GM20431 (cell line): ENCODE measurements around the gene CYB561D2.

ENCODE experiments used
- in situ Hi-C: fragments of 300-500 bp; cut with MseI, MboI; formaldehyde crosslinking; loops from one replicate; pipeline ENCODE4 v1.15.0; 2020; ENCODE audit warnings: low sequenced_read_pairs; ENCODE audit not compliant: unreplicated experiment

The CYB561D2 gene

GRCh38 chr3:50383750-50384149 is 33.1 kb downstream of the CYB561D2 start:
- in situ Hi-C loops = no loop called here

- in situ Hi-C loops = no loop called here
These were observed 35.1 kb downstream of the CYB561D2 start for GRCh38 chr3:50385754-50386153.

DNA sequence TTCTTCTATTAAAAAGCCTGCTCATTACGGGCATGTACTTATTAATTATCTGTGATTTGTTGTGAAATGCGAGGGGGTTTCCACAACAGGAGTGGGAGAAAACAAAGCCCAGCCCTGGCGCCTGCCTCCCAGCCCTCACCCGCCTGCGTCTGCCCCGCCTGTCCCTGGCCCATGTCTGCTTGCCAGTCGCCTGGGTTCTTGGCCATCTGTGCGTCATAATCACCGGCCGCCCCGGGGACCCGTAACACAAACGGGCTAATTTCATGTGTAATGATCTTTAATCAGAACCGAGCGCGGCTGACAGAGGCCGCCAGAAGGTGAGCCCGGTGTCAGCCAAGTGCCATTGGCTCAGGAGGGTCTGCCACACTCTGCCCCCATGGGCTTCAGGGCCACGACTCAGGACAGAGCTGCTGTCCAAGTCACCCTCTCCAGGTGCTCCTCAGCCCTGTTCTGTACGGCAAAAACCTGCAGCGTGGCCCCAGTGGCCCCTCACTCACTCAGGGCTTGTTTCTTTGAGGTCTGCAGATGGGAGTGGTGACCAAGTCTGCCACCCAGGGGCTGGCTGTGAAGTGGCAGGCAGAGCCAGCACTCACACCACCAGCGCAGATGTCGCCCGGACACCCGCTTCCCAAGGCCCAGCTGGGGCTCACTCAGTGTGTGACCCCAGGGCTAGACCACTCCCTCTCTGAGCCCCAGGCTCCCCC is 37.5 kb downstream of the CYB561D2 start:
- in situ Hi-C loops = no loop called here

GRCh38 chr3:50388720-50389413 is 38.2 kb downstream of the CYB561D2 start:
- in situ Hi-C loops = no loop called here

GRCh38 chr3:50389414-50389767 is 38.7 kb downstream of the CYB561D2 start:
- in situ Hi-C loops = no loop called here

DNA sequence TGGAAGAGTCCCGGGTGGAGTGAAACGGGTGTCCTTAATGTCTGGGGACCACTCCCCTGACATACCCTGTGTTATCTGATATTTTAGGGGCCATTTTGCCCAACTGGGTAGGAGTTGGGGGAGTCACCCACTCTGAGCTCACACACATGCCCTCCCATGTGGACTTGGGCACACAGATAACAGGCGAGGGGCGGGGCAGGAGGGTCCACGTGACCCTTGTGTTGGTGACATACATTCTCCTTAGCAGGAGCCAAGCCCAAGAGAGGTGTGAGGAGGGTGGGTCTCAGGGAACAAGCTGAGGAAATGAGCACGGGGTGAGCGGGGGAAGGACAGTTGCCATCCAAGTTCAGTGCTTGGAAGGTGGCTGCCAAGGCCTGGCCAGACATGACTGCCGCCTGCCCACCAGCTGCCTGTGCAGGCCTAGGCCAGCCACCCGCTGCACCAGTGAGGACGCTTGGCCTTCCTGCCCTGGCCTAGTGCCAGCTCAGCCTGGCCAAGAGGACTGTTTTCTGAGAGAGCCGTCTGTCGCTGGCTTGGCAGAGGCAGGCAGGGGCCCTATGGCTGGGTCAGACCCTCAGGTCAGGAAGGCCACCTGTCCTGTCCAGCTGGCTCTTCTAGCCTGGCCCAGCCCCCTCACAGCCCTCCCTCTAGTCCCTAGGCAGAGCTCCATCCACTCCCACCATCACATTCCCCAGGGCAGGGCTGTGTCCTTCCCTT is 40.0 kb downstream of the CYB561D2 start:
- in situ Hi-C loops = no loop called here

DNA sequence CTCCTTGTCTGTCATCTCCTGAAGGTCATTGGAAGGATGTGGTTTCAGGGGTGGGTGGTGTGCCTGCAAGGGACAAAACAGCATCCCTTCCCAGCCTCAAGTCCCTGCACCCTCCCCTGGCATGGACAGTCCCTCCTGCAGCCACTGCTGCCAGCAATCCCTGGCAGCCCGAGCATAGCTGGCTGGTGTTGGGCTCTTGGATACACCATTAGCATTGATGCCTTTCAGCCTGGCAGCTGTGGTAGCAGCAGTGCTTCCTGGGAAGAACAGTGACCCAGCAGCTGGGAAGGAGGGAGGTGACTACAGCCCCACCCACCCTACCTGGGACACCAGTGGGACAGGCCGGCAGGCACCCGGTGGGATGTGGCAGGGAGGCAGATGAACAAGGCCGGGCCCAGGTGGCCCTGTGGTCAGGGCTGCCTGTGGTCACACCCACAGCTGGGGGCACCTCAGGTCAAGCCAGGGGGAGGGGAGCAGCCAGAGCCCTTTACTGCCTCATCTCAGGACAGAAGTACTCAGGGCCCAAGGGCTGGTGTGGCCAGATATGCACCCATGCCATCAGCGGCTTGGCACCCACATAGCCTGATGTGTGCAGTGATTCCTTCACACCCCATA is 41.5 kb downstream of the CYB561D2 start:
- in situ Hi-C loops = no loop called here

DNA sequence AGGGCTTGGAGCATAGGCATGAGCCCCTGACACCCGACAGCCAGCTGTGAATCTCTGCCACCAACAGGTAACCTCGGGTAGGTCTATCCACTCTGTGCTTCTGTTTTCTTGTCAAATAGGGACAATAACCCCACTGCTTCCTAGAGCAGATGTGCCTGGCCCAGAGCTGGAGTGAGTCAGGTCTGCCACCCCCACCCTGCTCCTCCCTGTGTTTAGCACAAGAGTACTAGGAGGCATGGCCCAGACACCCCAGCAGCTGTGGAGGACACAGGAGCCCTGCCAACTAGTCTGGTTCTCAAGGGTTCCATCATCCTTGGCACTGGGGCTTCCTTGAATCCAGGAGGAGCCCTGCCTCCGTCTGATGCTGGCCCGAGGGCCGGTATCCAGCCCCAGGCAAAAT is 42.4 kb downstream of the CYB561D2 start:
- in situ Hi-C loops = no loop called here

- in situ Hi-C loops = no loop called here
These were observed 44.6 kb downstream of the CYB561D2 start for GRCh38 chr3:50395070-50395860.

DNA sequence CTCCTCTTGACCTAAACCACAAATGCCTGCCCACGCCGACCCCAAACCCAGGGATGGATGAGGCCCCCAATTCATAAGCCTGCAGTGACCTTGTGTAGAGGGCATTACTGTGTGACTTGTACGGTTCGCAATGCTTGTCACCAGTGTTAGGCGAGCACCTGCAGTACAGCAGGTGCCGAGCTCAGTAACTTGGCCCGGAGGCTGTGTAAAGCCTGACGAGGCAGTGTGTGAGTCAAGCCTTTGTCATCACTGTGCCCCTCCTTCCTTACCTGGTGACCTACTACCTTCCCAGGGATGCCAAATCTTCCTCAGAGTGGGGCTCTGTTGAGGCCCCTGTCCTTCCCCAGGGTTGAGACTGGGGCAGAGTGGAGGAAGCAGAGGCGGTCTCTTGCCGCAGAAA is 45.8 kb downstream of the CYB561D2 start:
- in situ Hi-C loops = no loop called here

- in situ Hi-C loops = no loop called here
These were observed 51.4 kb downstream of the CYB561D2 start for GRCh38 chr3:50401978-50402595.
